ENCODE measurements around the gene USF2.
"Not testable (repeated sequence)": the region's sequence is repeated elsewhere in the genome, so short reads cannot be mapped to it uniquely, and the experiment has no call there.

Gene USF2, protein sequence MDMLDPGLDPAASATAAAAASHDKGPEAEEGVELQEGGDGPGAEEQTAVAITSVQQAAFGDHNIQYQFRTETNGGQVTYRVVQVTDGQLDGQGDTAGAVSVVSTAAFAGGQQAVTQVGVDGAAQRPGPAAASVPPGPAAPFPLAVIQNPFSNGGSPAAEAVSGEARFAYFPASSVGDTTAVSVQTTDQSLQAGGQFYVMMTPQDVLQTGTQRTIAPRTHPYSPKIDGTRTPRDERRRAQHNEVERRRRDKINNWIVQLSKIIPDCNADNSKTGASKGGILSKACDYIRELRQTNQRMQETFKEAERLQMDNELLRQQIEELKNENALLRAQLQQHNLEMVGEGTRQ

DNA sequence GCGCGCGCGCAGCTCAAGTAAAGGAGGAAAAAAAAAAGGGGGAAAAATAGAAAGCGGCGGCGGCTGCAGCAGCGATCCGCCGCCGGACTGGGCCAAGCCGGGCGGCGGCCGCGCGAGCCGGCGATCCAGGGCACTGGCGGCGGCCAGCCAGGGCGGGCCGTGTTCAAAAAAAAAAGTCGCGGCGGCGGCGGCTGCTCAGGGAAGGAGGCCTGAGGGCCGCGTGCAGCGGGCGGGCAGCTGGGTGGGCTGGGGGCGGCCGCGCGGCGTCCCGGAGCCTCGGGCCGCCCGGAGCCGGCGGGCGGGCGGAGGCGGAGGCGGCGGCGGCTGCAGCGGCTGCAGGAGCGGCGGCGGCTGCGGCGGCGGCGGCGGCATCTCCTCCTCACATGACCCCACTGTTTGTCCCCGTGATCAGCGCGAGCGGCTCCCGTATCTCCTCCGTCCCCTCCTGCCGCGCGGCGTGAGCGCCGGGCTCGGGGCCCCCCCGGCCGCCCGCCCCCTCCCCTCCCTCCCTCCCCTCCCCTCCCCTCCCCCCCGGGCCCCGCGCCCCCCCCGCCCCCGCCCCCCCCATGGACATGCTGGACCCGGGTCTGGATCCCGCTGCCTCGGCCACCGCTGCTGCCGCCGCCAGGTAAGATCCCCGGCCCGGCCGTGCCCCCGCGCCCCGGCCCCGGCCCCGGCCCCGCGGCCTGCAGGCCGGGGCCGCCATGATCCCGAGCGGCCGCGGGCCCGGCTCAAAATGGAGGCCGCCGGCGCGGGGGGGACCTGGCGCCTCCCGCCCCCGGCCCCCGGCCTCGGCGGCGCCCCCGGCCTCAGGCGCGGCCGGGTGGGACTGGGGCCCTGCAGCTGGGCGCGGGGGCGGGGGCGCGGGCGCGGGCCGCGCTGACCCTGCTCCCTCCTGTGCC, at the start of gene USF2:
TSS of gene USF2 (plus strand) at position 427 of the 902 bp plus-strand sequence. CDS start at position 567, 140 bp downstream.
- DNase-seq, result peak; percentile 81

DNA sequence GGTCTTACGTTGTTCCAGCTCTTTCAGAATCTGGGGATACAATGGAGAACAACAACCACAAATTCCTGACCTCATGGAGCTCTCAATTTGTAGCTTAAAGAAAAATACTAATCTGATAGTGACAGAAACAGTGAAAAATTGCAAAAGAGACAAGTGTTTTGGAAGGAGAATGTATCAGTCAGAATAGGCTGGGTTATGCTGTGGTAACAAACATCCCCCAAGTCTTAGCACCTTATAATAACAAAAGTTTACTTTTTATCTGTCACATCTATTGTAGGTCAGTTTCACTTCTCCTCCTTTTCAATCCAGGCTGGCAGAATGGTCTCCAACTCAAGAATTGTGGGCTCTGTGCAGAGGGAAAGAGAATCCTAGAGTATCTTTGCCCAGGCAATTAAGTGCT, 49.8 kb upstream of the USF2 start:
- DNase-seq, result no peak

DNA sequence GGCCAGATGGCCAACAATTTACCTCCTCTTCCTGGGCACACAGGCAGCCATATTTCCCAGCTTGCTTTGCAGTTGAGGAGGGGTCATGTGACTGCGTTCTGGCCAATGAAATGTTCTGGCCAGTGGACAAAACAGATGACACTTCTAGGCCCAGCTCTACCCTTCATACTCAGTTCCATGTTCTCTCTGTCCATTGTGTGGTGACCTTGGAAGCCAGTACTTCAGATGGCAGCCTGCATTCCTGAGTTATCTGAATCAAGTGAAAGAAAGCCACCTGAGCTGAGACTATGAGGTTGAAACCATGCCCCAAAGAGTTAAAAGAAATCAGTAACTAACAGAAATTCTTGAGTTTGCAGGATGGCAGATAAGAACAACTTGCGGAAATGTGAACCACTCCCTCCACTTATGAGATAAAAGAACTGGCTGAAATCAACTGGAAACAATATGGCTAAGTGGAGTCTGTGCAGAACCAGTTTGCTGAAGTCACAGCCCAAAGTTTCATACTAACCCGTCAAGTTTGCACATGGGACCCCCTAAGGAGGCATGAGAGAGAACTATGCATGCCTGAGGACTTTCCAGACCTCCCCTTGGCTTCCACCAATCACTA, 48.3 kb upstream of the USF2 start:
- DNase-seq, result no peak

DNA sequence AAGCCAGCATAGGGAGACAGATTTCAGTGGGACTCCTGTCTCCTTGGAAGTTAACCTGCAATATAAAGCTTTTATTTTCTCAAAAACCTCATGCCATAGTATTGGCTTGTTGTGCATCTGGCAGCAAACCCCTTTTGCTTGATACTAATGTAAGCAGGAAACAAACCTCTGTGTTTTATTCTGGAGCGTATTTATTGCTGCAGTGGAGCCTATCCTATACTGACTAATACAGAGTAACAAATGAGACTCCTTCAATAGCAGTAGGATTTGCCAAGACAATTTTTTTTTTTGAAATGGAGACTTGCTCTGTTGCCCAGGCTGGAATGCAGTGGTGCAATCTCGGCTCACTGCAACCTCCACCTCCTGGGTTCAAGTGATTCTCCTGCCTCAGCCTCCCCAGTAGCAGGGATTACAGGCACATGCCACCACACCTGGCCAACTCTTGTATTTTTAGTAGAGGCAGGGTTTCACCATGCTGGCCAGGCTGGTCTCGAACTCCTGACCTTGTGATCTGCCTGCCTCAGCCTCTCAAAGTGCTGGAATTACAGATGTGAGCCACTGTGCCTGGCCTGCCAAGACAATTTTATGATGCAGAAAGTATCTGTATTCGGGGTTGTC, 47.7 kb upstream of the USF2 start:
- DNase-seq, result not testable (repeated sequence)

DNA sequence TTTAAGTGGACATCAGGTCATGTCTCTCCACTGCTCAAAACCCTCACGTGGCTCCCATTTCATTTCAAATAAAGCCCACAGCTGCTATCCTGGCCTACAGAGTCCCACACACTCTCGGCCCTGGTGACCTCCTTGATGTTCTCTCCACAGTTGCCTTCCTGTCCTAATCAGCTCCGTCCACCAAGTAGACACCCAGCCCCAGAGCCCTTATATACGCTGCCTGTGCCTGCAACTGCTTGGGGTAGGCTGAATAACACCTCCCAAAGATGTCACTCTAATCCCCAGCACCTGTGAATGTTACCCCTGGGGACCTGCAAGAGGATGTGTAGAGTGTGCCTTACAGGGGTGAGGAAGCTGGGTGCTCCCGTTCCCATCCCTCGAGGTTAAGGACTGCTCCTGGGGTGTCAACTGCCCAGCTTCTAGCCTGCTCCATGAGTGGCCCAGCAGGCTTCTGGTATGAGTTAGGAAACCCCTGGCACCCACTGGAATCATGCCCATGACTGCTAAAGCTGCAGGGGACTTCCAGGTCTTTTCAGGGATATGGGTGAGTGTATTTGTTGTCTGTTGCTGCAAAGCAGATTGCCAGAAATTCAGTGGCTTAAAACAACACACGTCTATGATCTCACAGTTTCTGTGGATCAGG, 46.3 kb upstream of the USF2 start:
- no peak for DNase-seq

DNA sequence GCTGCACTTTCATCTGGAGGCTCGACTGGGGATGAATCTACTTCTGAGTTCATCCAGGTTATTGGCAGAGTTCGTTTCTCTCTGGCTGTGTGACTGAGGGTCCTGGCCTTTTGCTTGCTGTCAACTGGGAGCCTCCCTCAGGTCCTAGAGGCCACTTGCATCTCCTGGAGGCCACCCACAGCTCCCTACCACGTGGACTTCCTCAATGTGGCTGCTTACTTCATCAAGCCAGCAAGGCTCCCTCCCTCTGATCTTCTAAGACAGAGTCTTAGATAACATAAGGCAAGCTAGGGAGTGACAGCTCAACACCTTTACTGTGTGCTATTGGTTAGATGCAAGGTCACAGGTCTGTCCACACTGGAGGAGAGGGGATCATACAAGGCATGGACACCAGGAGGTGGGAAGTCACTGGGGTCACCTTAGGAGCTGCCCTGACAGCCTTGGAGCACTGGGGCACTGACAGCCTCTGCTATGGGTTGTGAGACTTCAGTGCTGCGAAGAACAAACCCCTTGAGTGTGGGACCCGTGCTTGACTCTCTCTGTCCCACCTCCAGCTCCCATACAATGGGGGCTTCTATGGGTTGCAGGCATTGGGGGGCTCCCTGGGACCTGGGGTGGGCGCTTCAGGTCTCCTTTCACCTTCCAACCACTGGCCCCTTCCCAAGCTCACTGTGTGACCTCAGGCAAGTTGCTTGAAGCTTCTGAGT, 45.5 kb upstream of the USF2 start:
- DNase-seq, result no peak

DNA sequence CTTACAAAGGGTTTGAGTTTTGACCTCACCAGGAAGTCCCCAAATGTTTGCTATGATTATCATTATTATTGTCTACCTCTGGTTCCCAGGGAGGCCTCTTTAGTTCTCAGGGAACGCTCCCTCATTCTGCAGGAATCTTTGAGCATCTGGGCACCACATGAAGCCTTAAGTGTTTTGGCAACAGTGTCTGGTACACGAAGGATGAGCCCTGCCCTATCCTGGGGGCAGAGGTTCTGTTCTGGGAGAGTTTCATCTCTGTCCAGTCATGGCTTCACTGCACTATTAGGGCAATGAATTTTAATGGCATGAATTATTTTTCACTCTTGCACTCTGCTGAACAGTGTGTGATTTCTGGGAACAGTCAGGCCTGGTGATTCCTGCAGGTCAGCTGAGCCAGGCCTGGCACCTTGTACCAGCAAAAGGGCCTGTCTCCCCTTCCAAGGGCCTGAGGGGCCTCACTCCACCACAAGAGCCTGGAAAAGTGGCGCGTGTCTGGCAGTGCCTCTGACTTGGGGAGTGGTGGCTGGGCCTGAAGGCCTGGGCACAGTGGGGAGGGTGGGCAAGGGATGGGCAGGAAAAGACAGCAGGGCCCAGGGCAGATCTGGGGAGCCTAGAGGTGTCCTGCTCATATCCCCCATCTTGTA, 44.8 kb upstream of the USF2 start:
- DNase-seq, result no peak

DNA sequence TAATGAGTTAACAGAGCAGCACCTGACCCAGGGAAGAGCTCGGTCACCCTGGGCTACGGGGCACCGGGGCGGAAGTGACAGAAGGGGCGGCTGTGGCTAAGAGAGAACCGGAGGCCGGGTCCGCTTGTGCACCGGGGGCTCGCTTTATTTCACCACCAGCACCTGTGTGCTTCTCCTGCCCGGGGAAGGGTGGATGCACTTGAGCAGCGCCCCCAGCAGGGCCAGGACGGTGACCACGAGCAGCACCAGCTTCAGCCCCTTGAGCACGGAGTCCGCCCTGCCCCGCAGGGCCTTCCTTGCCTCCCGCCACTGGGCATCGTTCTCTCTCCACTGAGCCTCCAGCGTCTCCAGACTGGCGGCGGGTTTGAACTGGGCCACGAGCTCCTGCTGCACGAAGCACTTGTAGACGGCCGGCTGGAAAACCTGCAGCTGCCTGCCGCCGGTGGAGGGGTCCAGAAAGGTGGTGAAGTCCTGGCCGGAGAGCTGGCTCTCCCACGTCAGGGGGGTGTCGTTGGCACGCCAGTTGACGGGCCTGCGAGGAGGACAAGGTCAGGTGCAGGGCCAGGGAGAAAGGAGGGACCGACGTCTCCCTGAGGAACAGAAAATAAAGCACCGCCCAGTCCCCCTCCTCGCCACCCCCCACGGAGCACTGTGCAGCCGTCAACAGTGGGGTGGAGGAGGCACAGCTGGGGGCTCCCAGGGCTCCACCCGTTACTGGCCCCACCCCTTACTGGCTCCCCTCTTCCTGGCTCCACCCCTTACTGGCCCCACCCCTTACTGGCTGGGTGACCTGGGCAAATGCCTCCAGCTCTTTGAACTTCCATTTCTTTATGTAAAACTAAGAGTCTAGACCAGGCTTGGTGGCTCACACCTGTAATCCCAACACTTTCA, 43.8 kb upstream of the USF2 start:
- DNase-seq, result no peak

DNA sequence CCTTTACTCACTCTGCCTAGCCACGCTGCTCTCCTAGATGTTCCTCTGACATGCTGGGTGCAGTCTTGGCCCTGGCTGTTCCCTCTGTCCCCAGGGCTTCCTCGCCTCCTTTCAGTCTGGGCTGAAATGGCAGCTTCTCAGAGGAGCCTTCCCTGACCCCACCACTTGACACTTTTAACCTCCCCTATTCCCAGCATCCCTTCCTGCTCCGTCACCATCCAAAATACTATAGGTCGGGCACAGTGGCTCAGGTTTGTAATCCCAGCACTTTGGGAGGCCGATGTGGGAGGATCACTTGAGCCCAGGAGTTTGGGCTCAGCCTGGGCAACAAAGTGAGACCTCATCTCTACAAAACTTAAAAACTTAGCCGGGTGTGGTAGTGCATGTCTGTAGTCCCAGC, 42.8 kb upstream of the USF2 start:
- DNase-seq, result no peak

DNA sequence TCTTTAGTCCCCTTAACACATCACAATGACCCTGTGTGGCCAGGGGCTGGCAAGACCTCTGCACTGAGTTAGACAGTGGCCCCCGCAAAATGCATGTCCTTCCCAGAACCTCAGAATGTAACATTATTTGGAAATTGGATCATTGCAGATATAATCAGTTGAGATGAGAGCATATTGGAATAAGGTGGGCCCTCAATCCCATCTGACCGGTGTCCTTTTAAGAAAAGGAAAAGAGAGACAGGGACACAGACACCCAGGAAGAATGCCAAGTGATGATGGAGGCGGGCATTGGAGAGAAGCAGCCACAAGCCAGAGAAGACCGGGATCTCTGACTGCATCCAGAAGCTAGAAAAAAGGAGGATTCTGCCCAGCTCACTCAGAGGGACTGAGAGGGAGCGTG, 42.0 kb upstream of the USF2 start:
- DNase-seq, result no peak

DNA sequence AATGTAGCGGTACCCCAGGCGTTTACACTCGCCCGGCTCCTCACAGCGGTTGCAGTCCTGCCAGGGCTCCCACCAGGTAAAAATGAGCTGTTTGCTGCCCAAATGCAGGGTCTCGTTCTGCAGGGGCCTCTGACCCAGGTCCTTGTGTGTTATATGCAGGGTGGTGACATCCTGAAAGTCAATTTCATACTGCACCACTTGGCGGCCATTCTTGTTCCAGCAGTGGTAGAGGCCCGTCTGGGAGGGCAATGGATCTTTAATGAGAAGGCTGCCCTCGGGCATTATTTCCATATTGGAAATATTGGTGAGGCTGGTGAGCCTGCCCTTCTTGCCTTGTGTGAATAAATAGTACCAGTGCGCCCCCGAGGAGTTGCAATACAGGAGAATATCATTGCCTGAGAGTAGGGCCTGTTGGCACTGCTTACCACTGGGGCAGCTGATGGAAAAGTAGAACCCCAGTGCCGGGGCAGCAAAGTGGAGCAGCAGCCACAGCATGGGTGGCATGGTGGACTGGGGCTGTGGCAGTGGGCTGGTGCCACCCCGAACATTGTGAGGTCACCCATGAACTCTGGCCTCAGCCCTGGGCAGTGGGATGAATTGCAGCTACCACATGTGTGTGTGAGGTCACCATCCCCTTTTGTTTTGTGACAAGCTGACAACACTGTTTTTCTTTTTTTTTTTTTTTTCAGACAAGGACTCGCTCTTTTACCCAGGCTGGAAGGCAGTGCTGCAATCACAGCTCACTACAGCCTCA, 40.4 kb upstream of the USF2 start, which contains the start of gene FAM187B:
TSS of gene FAM187B (minus strand) at position 563 of the 754 bp plus-strand sequence. CDS start at position 504, 59 bp downstream.
- DNase-seq, result no peak

DNA sequence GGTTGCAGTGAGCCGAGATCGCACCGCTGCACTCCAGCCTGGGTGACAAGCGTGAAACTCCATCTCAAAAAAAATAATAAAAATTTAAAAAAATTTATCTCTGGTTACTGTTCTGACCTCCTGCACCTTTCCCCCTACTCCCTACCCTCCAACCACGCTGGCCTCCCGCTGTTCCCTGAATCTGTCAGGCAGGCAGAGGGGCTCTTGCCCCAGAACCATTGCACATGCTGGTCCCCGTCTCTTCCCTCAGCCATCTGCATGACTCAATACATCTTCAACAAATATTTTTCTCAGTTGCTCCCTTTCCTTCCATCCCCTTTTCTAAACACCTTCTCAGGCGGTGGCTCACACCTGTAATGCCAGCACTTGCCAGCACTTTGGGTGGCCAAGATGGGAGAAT, 39.2 kb upstream of the USF2 start:
- no peak for DNase-seq

DNA sequence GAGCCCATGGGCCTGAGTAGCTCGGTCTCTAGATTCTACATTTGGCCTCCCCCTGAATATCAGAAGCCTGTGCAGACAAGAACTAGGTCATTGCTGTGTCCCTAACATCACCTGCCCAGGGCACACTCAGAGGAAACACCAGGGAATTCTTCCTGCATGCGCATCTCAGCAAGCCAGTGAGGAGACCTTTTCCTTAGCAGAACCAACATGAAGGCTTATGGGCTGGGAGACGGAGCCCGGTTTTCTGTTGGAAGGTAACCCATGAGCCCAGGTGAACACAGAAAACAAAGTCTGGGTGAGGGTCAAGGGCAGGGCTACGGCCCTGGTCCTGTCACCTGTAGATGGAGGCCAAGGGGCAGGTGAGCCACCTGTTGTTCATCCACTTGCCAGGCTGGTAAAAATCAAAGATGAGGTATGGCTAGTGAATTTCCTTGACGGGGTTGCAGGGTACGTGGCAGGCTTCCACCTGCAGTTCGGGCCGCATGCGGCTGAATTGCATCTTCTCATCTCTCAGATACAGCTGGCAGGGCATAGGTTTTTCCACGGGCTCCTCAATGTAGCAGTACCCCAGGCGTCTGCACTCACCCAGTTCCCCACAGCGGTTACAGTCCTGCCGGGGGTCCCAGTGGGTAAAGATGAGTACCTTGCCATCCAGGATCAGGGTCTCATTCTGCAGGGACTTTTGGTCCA, 36.7 kb upstream of the USF2 start:
- no peak for DNase-seq

DNA sequence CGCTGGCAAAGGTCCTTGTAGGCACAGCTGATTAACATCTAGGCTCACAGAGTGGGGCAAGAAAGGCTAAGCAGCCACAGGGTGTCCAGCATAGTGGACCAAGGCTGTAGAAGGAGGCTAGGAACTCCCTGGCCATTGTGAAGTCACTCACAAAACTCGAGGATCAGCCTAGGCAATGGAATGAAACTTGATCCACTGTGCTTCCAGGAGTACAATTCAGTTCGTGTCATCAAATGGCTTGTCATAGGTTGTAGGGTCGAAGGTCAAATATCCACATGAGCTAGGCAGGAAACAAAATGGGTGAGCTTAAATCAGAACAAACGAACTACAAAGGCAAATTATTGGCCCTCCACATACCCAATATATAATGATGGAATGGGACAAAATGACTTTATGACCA, 35.9 kb upstream of the USF2 start:
- no peak for DNase-seq

DNA sequence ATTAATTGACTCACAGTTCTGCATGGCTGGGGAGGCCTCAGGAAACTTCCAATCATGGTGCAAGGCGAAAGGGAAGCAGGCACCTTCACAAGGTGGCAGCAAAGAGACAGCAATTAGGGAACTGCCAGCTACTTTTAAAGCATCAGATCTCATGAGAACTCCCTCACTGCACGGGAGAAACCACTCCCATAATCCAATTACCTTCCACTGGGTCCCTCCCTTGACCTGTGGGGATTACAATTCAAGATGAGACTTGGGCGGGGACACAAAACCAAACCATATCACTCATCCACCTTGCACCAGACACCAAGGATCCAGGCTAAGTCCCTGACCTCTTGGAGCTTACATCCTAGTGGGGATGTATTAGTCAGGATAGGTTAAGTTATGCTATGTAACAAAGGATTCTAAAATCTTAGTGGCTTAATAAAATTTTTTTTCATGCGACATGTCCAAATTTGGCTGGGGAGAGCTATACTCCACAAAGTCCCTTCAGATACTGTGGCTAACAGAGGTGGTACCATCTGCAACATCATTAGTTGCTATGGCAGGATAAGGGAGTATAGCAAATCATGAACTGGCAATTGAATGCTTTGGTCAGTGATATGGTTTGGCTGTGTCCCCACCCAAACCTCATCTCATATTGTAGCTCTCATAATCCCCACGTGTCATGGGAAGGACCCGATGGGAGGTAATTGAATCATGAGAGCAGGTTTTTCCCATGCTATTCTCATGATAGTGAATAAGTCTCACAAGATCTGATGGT, 31.9 kb upstream of the USF2 start:
- DNase-seq, result no peak

DNA sequence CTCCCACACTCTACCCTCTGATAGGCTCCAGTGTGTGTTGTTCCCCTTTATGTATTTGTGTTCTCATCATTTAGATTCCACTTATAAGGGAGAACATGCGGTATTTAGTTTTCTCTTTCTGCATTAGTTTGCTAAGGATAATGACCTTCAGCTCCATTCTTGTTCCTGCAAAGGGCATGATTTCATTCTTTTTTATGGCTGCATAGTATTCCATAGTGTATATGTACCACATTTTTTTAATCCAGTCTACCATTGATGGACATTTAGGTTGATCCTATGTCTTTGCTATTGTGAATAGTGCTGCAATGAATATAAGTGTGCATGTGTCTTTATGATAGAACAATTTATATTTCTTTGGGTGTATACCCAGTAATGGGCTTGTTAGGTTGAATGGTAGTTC, 29.2 kb upstream of the USF2 start:
- not testable (repeated sequence) for DNase-seq

DNA sequence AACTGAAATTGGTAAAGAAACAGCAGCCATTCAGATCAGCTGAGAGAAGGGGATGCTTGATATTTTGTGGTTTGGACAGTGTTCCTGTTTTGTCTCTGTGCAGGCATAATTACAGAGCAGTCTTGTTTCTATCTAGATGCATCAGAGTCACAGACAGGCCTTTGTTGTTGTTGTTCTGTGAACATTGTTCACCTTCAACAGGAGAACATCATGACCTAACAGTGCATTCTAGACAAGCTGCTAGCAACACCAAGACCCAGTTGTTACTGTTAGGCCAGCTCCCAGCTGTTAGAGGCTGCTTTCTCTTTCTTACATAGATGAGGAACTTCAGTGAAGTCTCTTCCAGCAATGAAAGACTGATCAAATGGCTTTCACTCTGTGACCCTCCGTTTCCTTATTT, 28.4 kb upstream of the USF2 start:
- no peak for DNase-seq

DNA sequence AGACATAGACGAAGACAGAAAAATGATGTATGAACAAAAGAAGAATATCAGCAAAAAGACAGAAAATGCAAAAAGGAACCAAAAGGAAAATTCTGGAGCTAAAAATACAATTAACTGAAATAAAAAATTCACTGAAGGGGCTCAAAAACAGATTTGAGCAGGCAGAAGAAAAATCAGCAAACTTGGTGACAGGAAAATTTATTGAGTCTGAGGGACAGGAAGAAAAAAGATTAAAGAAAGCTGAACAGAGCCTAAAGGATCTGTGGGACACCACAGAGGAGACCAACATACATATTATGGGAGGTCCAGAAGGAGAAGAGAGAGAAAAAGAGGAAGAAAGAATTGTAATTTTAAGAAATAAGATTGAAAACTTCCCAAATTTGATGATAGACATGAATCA, 27.3 kb upstream of the USF2 start:
- DNase-seq, result no peak
